OCI-LY1 (cell line): ENCODE results near the gene RADIL.

ENCODE experiments used
- H2AFZ ChIP-seq: fragments of 200-600 bp; sonication (generic), shearing (Covaris generic); 2 replicates; pipeline ENCODE4 v1.6.0; 2014; ENCODE audit warnings: antibody characterized with exemption, mild to moderate bottlenecking, low read length
- H3F3A ChIP-seq: fragments of 200-600 bp; sonication (generic), shearing (Covaris generic); 2 replicates; pipeline ENCODE4 v1.6.0; 2014; ENCODE audit warnings: mild to moderate bottlenecking, antibody characterized with exemption, low read length, moderate library complexity; ENCODE audit not compliant: insufficient read depth
- H3K27ac ChIP-seq: fragments of 200-600 bp; sonication (generic); 2 replicates; pipeline ENCODE4 v1.5.1; 2014; ENCODE audit warnings: low read length, mixed run types, mild to moderate bottlenecking, low read depth; ENCODE audit not compliant: poor library complexity, severe bottlenecking
- H3K27me3 ChIP-seq: fragments of 200-600 bp; sonication (generic); 2 replicates; pipeline ENCODE4 v1.6.0; 2014; ENCODE audit warnings: antibody characterized with exemption, mild to moderate bottlenecking, low read length, moderate library complexity; ENCODE audit not compliant: insufficient read depth
- H3K36me3 ChIP-seq: fragments of 200-600 bp; sonication (generic); 2 replicates; pipeline ENCODE4 v1.6.1; 2014; ENCODE audit warnings: mild to moderate bottlenecking, antibody characterized with exemption, low read length, moderate library complexity, mixed read lengths; ENCODE audit not compliant: insufficient read depth
- H3K4me1 ChIP-seq: fragments of 200-600 bp; sonication (generic); 2 replicates; pipeline ENCODE4 v1.5.1; 2014; ENCODE audit warnings: mild to moderate bottlenecking, low read length, moderate library complexity; ENCODE audit not compliant: insufficient read depth, severe bottlenecking
- H3K4me2 ChIP-seq: fragments of 200-600 bp; sonication (generic), shearing (Covaris generic); 2 replicates; pipeline ENCODE4 v1.6.1; 2014; ENCODE audit warnings: low read length
- H3K4me3 ChIP-seq: fragments of 200-600 bp; sonication (generic); 2 replicates; pipeline ENCODE4 v1.5.1; 2014; ENCODE audit warnings: low read length, low read depth, mild to moderate bottlenecking, mixed read lengths; ENCODE audit not compliant: poor library complexity, severe bottlenecking
- H3K79me2 ChIP-seq: fragments of 200-600 bp; shearing (Covaris generic); 2 replicates; pipeline ENCODE4 v1.6.1; 2016; ENCODE audit warnings: mixed run types, low read length, mixed read lengths; ENCODE audit not compliant: insufficient read depth
- H3K9ac ChIP-seq: fragments of 200-600 bp; sonication (generic), shearing (Covaris generic); 2 replicates; pipeline ENCODE4 v1.6.1; 2014; ENCODE audit warnings: mild to moderate bottlenecking, low read length, mixed read lengths
- H3K9me2 ChIP-seq: fragments of 200-600 bp; sonication (generic), shearing (Covaris generic); 2 replicates; pipeline ENCODE4 v1.6.1; 2014; ENCODE audit warnings: low read depth, mild to moderate bottlenecking, low read length, mixed read lengths
- H3K9me3 ChIP-seq: fragments of 200-600 bp; shearing (Covaris generic); 2 replicates; pipeline ENCODE4 v1.6.1; 2014; ENCODE audit warnings: low read length, mixed read lengths
- H4K20me1 ChIP-seq: fragments of 200-600 bp; sonication (generic), shearing (Covaris generic); 2 replicates; pipeline ENCODE4 v1.6.0; 2016; ENCODE audit warnings: mild to moderate bottlenecking, low read length; ENCODE audit not compliant: insufficient read depth
- CTCF ChIP-seq: fragments of 200-600 bp; sonication (generic), shearing (Covaris generic); IDR thresholded peaks from 2 replicates; pipeline ENCODE4 v1.5.1; 2017; ENCODE audit warnings: mild to moderate bottlenecking, antibody characterized with exemption, low read length, moderate library complexity, mixed read lengths
- EZH2 ChIP-seq: fragments of 200-600 bp; sonication (generic), shearing (Covaris generic); IDR thresholded peaks from 2 replicates; pipeline ENCODE4 v1.8.0; 2017; ENCODE audit warnings: borderline replicate concordance, mixed run types, mild to moderate bottlenecking, antibody characterized with exemption, low read length, moderate library complexity, mixed read lengths

Gene RADIL

GRCh38 chr7:4866528-4867496, 16.7 kb downstream of the RADIL start:
- no peak overlapping the region for H3K9ac ChIP-seq
- no peaks in the 10 kb centered on the region for H3K36me3 ChIP-seq
- no peak overlapping the region for H3K4me2 ChIP-seq
- H3K4me1 ChIP-seq, result no peaks in the 10 kb centered on the region
- TF ChIP-seq CTCF, result no peak
- no peak for TF ChIP-seq EZH2
- no peaks in the 10 kb centered on the region for H3K9me2 ChIP-seq
- no peaks in the 10 kb centered on the region for H3F3A ChIP-seq
- H3K79me2 ChIP-seq, result no peaks in the 10 kb centered on the region
- H3K9me3 ChIP-seq, result no peaks in the 10 kb centered on the region
- no peak overlapping the region for H3K4me3 ChIP-seq
- H4K20me1 ChIP-seq, result no peaks in the 10 kb centered on the region
- no peak overlapping the region for H3K27ac ChIP-seq
- no peak overlapping the region for H2AFZ ChIP-seq
- H3K27me3 ChIP-seq, result peaks cover 4% of the 10 kb centered on the region; the same call in 1 of the 2 replicates

- no peak overlapping the region for H3K27ac ChIP-seq
- H3K79me2 ChIP-seq, result no peaks in the 10 kb centered on the region
- H2AFZ ChIP-seq, result no peak overlapping the region
- no peak overlapping the region for H3K4me2 ChIP-seq
- no peaks in the 10 kb centered on the region for H3K9me2 ChIP-seq
- H3K4me1 ChIP-seq, result no peaks in the 10 kb centered on the region
- H3K9ac ChIP-seq, result no peak overlapping the region
- no peaks in the 10 kb centered on the region for H3F3A ChIP-seq
- TF ChIP-seq CTCF, result no peak
- TF ChIP-seq EZH2, result no peak
- no peaks in the 10 kb centered on the region for H3K9me3 ChIP-seq
- H3K27me3 ChIP-seq, result peaks cover 7% of the 10 kb centered on the region; the same call in 1 of the 2 replicates
- no peaks in the 10 kb centered on the region for H4K20me1 ChIP-seq
- no peaks in the 10 kb centered on the region for H3K36me3 ChIP-seq
- H3K4me3 ChIP-seq, result no peak overlapping the region
Observed at GRCh38 chr7:4862156-4862555, 21.4 kb downstream of the RADIL start.

GRCh38 chr7:4861673-4862072, 21.8 kb downstream of the RADIL start, which contains the start of gene PAPOLB:
Gene PAPOLB, minus strand, starts transcription at chr7:4862030. Its CDS starts 220 bp downstream, at chr7:4861810.
- no peak for TF ChIP-seq EZH2
- no peak for TF ChIP-seq CTCF
- no peak within 1 kb of the TSS for H2AFZ ChIP-seq
- H4K20me1 ChIP-seq, result no peaks in the 10 kb centered on the region
- H3K36me3 ChIP-seq, result no peaks in the 10 kb centered on the region
- peaks cover 8% of the 10 kb centered on the region; the same call in 1 of the 2 replicates for H3K27me3 ChIP-seq
- no peak within 1 kb of the TSS for H3K27ac ChIP-seq
- H3K79me2 ChIP-seq, result no peaks in the 10 kb centered on the region
- H3K9me3 ChIP-seq, result no peaks in the 10 kb centered on the region
- no peaks in the 10 kb centered on the region for H3K4me1 ChIP-seq
- peak within 1 kb of the TSS; percentile 40 for H3K4me3 ChIP-seq
- no peak within 1 kb of the TSS for H3K9ac ChIP-seq
- H3F3A ChIP-seq, result no peaks in the 10 kb centered on the region
- H3K9me2 ChIP-seq, result no peaks in the 10 kb centered on the region
- peak within 1 kb of the TSS; percentile 36 for H3K4me2 ChIP-seq
